H1 (cell line): ENCODE data around the gene OR6B2. TPM values are rescaled to one million over a fixed set of nuclear protein-coding genes. Genes with fewer than 3 reads are reported as not detected.

ENCODE experiments used
- CTCF ChIA-PET: fragments of 300-600 bp; sonication (Branson Sonifier 250); formaldehyde crosslinking; loops from one replicate; lab custom pipeline; 2021; ENCODE audit not compliant: partially characterized antibody; lab: Charles Lee
- POLR2A ChIA-PET: fragments of 300-600 bp; sonication (Branson Sonifier 250); formaldehyde crosslinking; loops from one replicate; lab custom pipeline; 2021; ENCODE audit warnings: inconsistent platforms; ENCODE audit not compliant: partially characterized antibody; lab: Charles Lee
- DNase-seq, 2 experiments: peaks; one replicate each; pipeline versions ENCODE4 v3.0.0 to v3.0.0-alpha.2; 2010 to 2022; ENCODE audit warnings: low spot score in 2 of 2, low read depth in 1 of 2, mixed read lengths in 1 of 2
- FAIRE-seq: peaks from 2 replicates; lab custom pipeline; 2011; peaks lifted over from hg19 to GRCh38; lab: Jason Lieb, UNC
- H2AFZ ChIP-seq: 2 replicates; pipeline ENCODE4 v1.8.1; 2012; ENCODE audit warnings: low read length, inconsistent platforms
- H2AK5ac ChIP-seq: 2 replicates; pipeline ENCODE4 v1.6.1; 2013; ENCODE audit warnings: low read depth, low read length
- H2BK120ac ChIP-seq: replicated peaks from 2 replicates; pipeline ENCODE3; 2013; ENCODE audit warnings: low read depth, low read length, inconsistent platforms
- H2BK12ac ChIP-seq: 2 replicates; pipeline ENCODE4 v1.6.1; 2013; ENCODE audit warnings: low read depth, low read length
- H2BK15ac ChIP-seq: 2 replicates; pipeline ENCODE4 v1.6.1; 2013; ENCODE audit warnings: low read length
- H2BK20ac ChIP-seq: 2 replicates; pipeline ENCODE4 v1.6.1; 2013; ENCODE audit warnings: low read length
- H2BK5ac ChIP-seq: 2 replicates; pipeline ENCODE4 v1.6.1; 2013; ENCODE audit warnings: low read depth, low read length
- H3K14ac ChIP-seq: 2 replicates; pipeline ENCODE4 v1.6.1; 2013; ENCODE audit warnings: inconsistent platforms; ENCODE audit not compliant: insufficient read length
- H3K18ac ChIP-seq: 2 replicates; pipeline ENCODE4 v1.6.1; 2013; ENCODE audit warnings: low read length; ENCODE audit errors: extremely low read depth
- H3K23ac ChIP-seq: 2 replicates; pipeline ENCODE4 v1.6.1; 2013; ENCODE audit warnings: inconsistent platforms; ENCODE audit not compliant: insufficient read length
- H3K23me2 ChIP-seq: 2 replicates; pipeline ENCODE4 v1.6.1; 2013; ENCODE audit warnings: low read depth, low read length
- H3K27ac ChIP-seq: 2 replicates; pipeline ENCODE4 v1.6.1; 2011; ENCODE audit warnings: low read depth, low read length, inconsistent platforms
- H3K27me3 ChIP-seq, 4 experiments: replicated peaks in 1 of 4; 1 replicate in 1 of 4; 2 replicates in 3 of 4; pipeline versions ENCODE4 v1.6.1 to v1.8.1; 2011 to 2013; ENCODE audit warnings: low read length in 3 of 4, mild to moderate bottlenecking in 3 of 4, inconsistent platforms in 2 of 4, mixed read lengths in 2 of 4, moderate library complexity in 1 of 4; ENCODE audit not compliant: control insufficient read depth in 3 of 4, insufficient read depth in 3 of 4; ENCODE audit errors: extremely low read depth in 1 of 4
- H3K36me3 ChIP-seq, 4 experiments: 2 replicates each; pipeline versions ENCODE4 v1.6.1 to v1.8.1; 2011 to 2013; ENCODE audit warnings: mild to moderate bottlenecking in 4 of 4, low read length in 3 of 4, moderate library complexity in 2 of 4, control low read depth in 1 of 4, inconsistent platforms in 1 of 4; ENCODE audit not compliant: insufficient read depth in 4 of 4, control insufficient read depth in 2 of 4
- H3K4ac ChIP-seq: replicated peaks from 2 replicates; pipeline ENCODE3; 2013; ENCODE audit warnings: low read length, low read depth, mixed read lengths, inconsistent platforms; ENCODE audit not compliant: insufficient read length
- H3K4me1 ChIP-seq, 4 experiments: replicated peaks in 1 of 4; 1 replicate in 1 of 4; 2 replicates in 3 of 4; pipeline versions ENCODE4 v1.6.1 to v1.8.1; 2011 to 2013; ENCODE audit warnings: low read length in 3 of 4, inconsistent platforms in 2 of 4, mixed read lengths in 1 of 4; ENCODE audit not compliant: insufficient read depth in 4 of 4, control insufficient read depth in 3 of 4
- H3K4me2 ChIP-seq, 2 experiments: 2 replicates each; pipeline versions ENCODE4 v1.6.1 to v1.8.1; 2011 to 2013; ENCODE audit warnings: low read depth in 2 of 2, low read length in 2 of 2, control low read depth in 1 of 2, inconsistent platforms in 1 of 2, mild to moderate bottlenecking in 1 of 2; ENCODE audit not compliant: insufficient read depth in 1 of 2
- H3K4me3 ChIP-seq, 4 experiments: fragments of 200-600, 300-600 bp in 1 of 4; sonication (generic), shearing (Covaris generic), sonication (Bioruptor Twin) in 1 of 4; 2 replicates each; pipeline versions ENCODE4 v1.5.1 to v1.8.1; 2011 to 2016; ENCODE audit warnings: low read length in 4 of 4, low read depth in 3 of 4, control low read depth in 2 of 4, inconsistent platforms in 2 of 4, mild to moderate bottlenecking in 2 of 4, mixed read lengths in 1 of 4, moderate library complexity in 1 of 4; ENCODE audit not compliant: insufficient read depth in 2 of 4; ENCODE audit errors: extremely low read depth in 1 of 4
- H3K56ac ChIP-seq: replicated peaks from 2 replicates; pipeline ENCODE3; 2013; ENCODE audit warnings: low read depth, mild to moderate bottlenecking, mixed read lengths, low read length, inconsistent platforms; ENCODE audit not compliant: insufficient read length
- H3K79me1 ChIP-seq: 2 replicates; pipeline ENCODE4 v1.6.1; 2013; ENCODE audit warnings: low read depth, low read length, control low read depth
- H3K79me2 ChIP-seq, 2 experiments: 2 replicates each; pipeline versions ENCODE4 v1.6.1 to v1.8.1; 2012 to 2013; ENCODE audit warnings: low read length in 2 of 2, mild to moderate bottlenecking in 2 of 2, inconsistent platforms in 1 of 2; ENCODE audit not compliant: insufficient read depth in 2 of 2, control insufficient read depth in 1 of 2
- H3K9ac ChIP-seq, 4 experiments: replicated peaks in 1 of 4; 1 replicate in 1 of 4; 2 replicates in 3 of 4; pipeline versions ENCODE4 v1.6.1 to v1.8.1; 2011 to 2013; ENCODE audit warnings: low read depth in 3 of 4, low read length in 3 of 4, control low read depth in 2 of 4, mild to moderate bottlenecking in 2 of 4, moderate library complexity in 2 of 4, inconsistent platforms in 1 of 4; ENCODE audit errors: extremely low read depth in 1 of 4
- H3K9me3 ChIP-seq, 2 experiments: 2 replicates each; pipeline versions ENCODE4 v1.6.1 to v1.8.1; 2012 to 2013; ENCODE audit warnings: mild to moderate bottlenecking in 2 of 2, moderate library complexity in 2 of 2, control low read depth in 1 of 2, inconsistent platforms in 1 of 2, low read depth in 1 of 2, low read length in 1 of 2, mixed read lengths in 1 of 2; ENCODE audit not compliant: insufficient read depth in 2 of 2
- H4K20me1 ChIP-seq, 2 experiments: replicated peaks in 1 of 2; 2 replicates each; pipeline versions ENCODE3 to v1.8.1; 2011 to 2013; ENCODE audit warnings: inconsistent platforms in 2 of 2, low read length in 2 of 2, mild to moderate bottlenecking in 1 of 2; ENCODE audit not compliant: insufficient read depth in 2 of 2, control insufficient read depth in 1 of 2
- H4K5ac ChIP-seq: 2 replicates; pipeline ENCODE4 v1.6.1; 2013; ENCODE audit warnings: low read length, low read depth, mixed read lengths, inconsistent platforms; ENCODE audit not compliant: insufficient read length
- H4K8ac ChIP-seq: 2 replicates; pipeline ENCODE4 v1.8.0; 2013; ENCODE audit warnings: mild to moderate bottlenecking, moderate library complexity, low read length, inconsistent platforms; ENCODE audit not compliant: insufficient read depth; ENCODE audit errors: extremely low read depth
- H4K91ac ChIP-seq: replicated peaks from 2 replicates; pipeline ENCODE3; 2013; ENCODE audit warnings: low read length, mixed read lengths, inconsistent platforms; ENCODE audit not compliant: insufficient read length
- CTCF ChIP-seq, 3 experiments: IDR thresholded peaks; 1 replicate in 2 of 3; 2 replicates in 1 of 3; pipeline versions ENCODE4 v1.5.1 to v1.6.1; 2011; ENCODE audit warnings: low read length in 3 of 3, mild to moderate bottlenecking in 3 of 3, inconsistent platforms in 2 of 3, low read depth in 1 of 3, moderate library complexity in 1 of 3; ENCODE audit not compliant: insufficient read depth in 1 of 3; ENCODE audit errors: control extremely low read depth in 1 of 3
- FOSL1 ChIP-seq: IDR thresholded peaks from 2 replicates; pipeline ENCODE4 v1.6.1; 2011; ENCODE audit warnings: mild to moderate bottlenecking, low read depth, low read length, moderate library complexity; ENCODE audit not compliant: insufficient read depth
- GABPA ChIP-seq: IDR thresholded peaks from 2 replicates; pipeline ENCODE4 v1.6.1; 2011; ENCODE audit warnings: mild to moderate bottlenecking, low read length, moderate library complexity, borderline replicate concordance; ENCODE audit not compliant: insufficient read depth
- MAX ChIP-seq: IDR thresholded peaks from 2 replicates; pipeline ENCODE4 v1.6.1; 2012; ENCODE audit warnings: inconsistent platforms
- POLR2AphosphoS5 ChIP-seq: IDR thresholded peaks from 2 replicates; pipeline ENCODE4 v1.6.1; 2011; ENCODE audit warnings: low read depth, low read length
- RNF2 ChIP-seq: fragments of 200-900, 300-1000 bp; sonication (generic); IDR thresholded peaks from 2 replicates; pipeline ENCODE4 v1.7.1; 2016; ENCODE audit warnings: borderline replicate concordance, low read depth, mild to moderate bottlenecking, antibody characterized with exemption, low read length; ENCODE audit not compliant: poor library complexity, severe bottlenecking; ENCODE audit errors: missing control alignments
- SAP30 ChIP-seq: fragments of 300-600 bp; sonication (generic); IDR thresholded peaks from 2 replicates; pipeline ENCODE4 v1.7.1; 2012; ENCODE audit warnings: low read length, moderate library complexity, mild to moderate bottlenecking, inconsistent platforms; ENCODE audit not compliant: insufficient read depth, insufficient replicate concordance
- SRF ChIP-seq: IDR thresholded peaks from 2 replicates; pipeline ENCODE4 v1.6.1; 2011; ENCODE audit warnings: mild to moderate bottlenecking, low read depth, low read length, moderate library complexity
- TBP ChIP-seq: IDR thresholded peaks from 2 replicates; pipeline ENCODE4 v1.6.1; 2011; ENCODE audit warnings: low read depth, low read length, improper control_type of control experiment
- USF2 ChIP-seq: IDR thresholded peaks from 2 replicates; pipeline ENCODE4 v1.6.1; 2011; ENCODE audit warnings: low read length, improper control_type of control experiment
- WGBS, 2 experiments: shearing (Covaris generic) in 1 of 2; methylation state at CpG; one replicate each; pipeline versions ENCODE4 v1.1.6 to v1.1.7; 2013 to 2015; ENCODE audit warnings: low lambda C conversion rate in 2 of 2, mixed read lengths in 2 of 2, inconsistent platforms in 1 of 2, low coverage in 1 of 2, missing lambda C conversion rate in 1 of 2; ENCODE audit not compliant: insufficient replicate concordance in 2 of 2, insufficient coverage in 1 of 2, insufficient read length in 1 of 2; ENCODE audit errors: extremely low coverage in 1 of 2, missing lambda C conversion rate in 1 of 2; 5-methylcytosine and 5-hydroxymethylcytosine counted together
- polyA plus RNA-seq, 7 experiments: library from polyadenylated mRNA; depleted of rRNA in 3 of 7; stranded (reverse) in 5 of 7; unstranded in 2 of 7; fragments of >200 nt in 5 of 7; fragments of 200-250 nt in 2 of 7; gene quantifications; 1 replicate in 5 of 7; 2 replicates in 1 of 7; 4 replicates in 1 of 7; pipeline versions ENCODE4 v1.2.1 to v1.2.3, GENCODE V29; 2011 to 2013; ENCODE audit warnings: missing spikeins in 2 of 7, mixed read lengths in 2 of 7
- total RNA-seq: library from RNA; stranded (reverse); fragmentation: NEBNext Ultra II Directional; extraction: Animal tissue kit (Norgen Biotek cat#: 25700); gene quantifications from 2 replicates; pipeline ENCODE4 v1.2.1, GENCODE V29; 2021

Gene OR6B2
- total and polyA plus RNA-seq, 2 of the 8 experiments (the other 6 are each of a cell fraction or from before 2014, with no cell fraction given), result not detected

- H2AFZ ChIP-seq, result no peak overlapping the region
- POLR2A ChIA-PET, result no interaction called here
- WGBS, 2 experiments, result 78% methylated on average over 4 of the region's 4 CpGs; no CpG with 5 or more reads in 1 of the 2 experiments
- no peaks in the 10 kb centered on the region; the same call in 1 of the 2 replicates for H3K23me2 ChIP-seq
- no peaks in the 10 kb centered on the region for H3K79me1 ChIP-seq
- H2BK5ac ChIP-seq, result no peak overlapping the region
- H3K18ac ChIP-seq, result no peak overlapping the region
- no peaks in the 10 kb centered on the region for H4K20me1 ChIP-seq
- no peak for DNase-seq
- H3K4ac ChIP-seq, result no peak overlapping the region
- no peaks in the 10 kb centered on the region for H3K79me2 ChIP-seq
- H3K14ac ChIP-seq, result no peak overlapping the region
- no peak overlapping the region for H3K56ac ChIP-seq
- no peak overlapping the region for H2BK12ac ChIP-seq
- no peak overlapping the region for H2BK15ac ChIP-seq
- H2BK120ac ChIP-seq, result no peak overlapping the region
- no peaks in the 10 kb centered on the region; a peak in 2 of 7 replicates for H3K4me1 ChIP-seq
- H3K36me3 ChIP-seq, result no peaks in the 10 kb centered on the region
- H3K9me3 ChIP-seq, result no peaks in the 10 kb centered on the region
- H3K27ac ChIP-seq, result no peak overlapping the region
- no peak for FAIRE-seq
- no peaks in the 10 kb centered on the region for H3K27me3 ChIP-seq
- H3K4me3 ChIP-seq, result no peak overlapping the region
- no peak overlapping the region for H3K23ac ChIP-seq
- H4K8ac ChIP-seq, result no peak overlapping the region
- no peak overlapping the region for H2AK5ac ChIP-seq
- no peak overlapping the region for H4K91ac ChIP-seq
- no peak overlapping the region for H3K4me2 ChIP-seq
- H4K5ac ChIP-seq, result no peak overlapping the region
- no peak overlapping the region for H2BK20ac ChIP-seq
- CTCF ChIA-PET, result no interaction called here
- H3K9ac ChIP-seq, result no peak overlapping the region
- TF ChIP-seq TBP (no peak), CTCF (IDR thresholded peaks at IDR 0.05; ENCODE audit: control extremely low read depth in 1 of 3, insufficient read depth in 1 of 3, low read depth in 1 of 3, low read length in 3 of 3) (no peak), SRF (no peak), FOSL1 (no peak), RNF2 (no peak), POLR2AphosphoS5 (no peak), USF2 (no peak), GABPA (no peak), MAX (no peak), SAP30 (no peak)
Observed at GRCh38 chr2:240064898-240065297, 34.7 kb upstream of the OR6B2 start.
